Suppressor macrophage treated with lipopolysaccharide for 4 hours (primary cell): ENCODE data around the gene RAB5A.
"Not testable (repeated sequence)": the region's sequence is repeated elsewhere in the genome, so short reads cannot be mapped to it uniquely, and the experiment has no call there.

ENCODE experiments used
- DNase-seq: peaks from one replicate; pipeline ENCODE4 v3.0.0-alpha.2; 2020

The RAB5A gene

DNA sequence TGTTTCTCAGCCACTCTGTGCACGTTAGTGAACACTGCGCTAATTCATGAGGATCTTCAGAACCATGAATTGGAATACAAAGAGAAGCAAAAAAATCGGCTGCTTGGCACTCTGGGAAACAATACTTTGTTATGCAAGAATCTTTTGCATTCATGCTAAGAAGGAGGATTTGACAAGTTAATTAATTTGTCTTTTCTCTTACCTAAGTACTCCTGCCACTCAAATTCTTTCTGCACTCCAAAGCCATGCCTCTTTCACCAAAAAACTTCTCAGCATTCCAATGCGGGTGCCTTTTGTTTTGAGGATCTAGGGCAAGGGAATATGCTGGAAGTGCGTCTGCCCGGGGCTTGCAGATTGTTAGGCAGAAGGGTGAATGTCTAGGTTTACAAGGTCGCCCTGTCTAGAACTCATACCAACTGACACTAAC, 82.0 kb downstream of the RAB5A start:
- DNase-seq, result no peak

DNA sequence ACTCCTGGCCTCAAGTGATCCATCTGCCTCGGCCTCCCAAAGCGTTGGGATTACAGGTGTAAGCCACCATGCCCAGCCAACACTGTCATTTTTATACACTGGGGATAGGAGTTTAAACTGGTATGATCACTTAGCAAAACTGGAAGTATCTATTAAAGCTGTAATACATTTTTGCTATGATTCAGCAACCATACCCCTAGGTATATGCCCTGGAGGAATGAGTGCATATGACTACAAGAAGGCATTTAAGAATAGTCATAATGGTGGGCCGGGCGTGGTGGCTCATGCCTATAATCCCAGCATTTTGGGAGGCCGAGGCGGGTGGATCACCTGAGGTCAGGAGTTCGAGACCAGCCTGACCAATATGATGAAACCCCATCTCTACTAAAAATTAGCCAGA, 85.0 kb downstream of the RAB5A start:
- not testable (repeated sequence) for DNase-seq
